HG03354 (cell line): ENCODE data around the gene MAIP1.

Experiments
- ATAC-seq: cut with Tn5 transposase; IDR thresholded peaks from one replicate; pipeline ENCODE4 v1.9.1; 2021; ENCODE audit warnings: mild to moderate bottlenecking; ENCODE audit not compliant: unreplicated experiment, poor library complexity, severe bottlenecking

Gene MAIP1

DNA sequence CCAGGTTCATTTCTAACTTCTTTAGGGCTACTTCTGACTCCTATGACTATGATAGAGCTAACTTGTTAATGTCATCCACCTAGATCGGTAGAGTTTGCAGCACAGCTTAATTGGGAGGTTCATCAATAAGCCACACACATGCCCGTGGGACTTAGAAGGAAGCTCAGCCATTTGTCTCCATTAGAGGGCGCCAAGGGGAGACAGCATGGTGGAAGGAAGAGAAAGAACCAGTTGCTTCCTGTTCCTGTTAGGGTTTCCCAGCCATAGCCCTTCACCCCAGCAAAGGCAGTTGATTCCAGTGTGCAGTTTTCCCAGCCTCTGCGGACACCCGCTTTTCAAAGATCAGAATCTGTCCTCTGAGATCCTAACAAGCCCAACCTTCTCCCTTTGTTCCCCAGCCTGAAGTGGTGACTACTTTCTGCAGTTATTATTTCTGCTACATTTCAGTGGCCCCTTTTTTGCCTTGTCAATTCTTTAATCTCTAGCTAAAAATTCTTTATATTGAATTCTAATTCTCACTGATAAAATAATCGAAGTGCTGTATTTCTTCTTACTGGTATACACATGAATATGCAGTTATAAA is 30.3 kb downstream of the MAIP1 start:
- peak; percentile 82 for ATAC-seq

DNA sequence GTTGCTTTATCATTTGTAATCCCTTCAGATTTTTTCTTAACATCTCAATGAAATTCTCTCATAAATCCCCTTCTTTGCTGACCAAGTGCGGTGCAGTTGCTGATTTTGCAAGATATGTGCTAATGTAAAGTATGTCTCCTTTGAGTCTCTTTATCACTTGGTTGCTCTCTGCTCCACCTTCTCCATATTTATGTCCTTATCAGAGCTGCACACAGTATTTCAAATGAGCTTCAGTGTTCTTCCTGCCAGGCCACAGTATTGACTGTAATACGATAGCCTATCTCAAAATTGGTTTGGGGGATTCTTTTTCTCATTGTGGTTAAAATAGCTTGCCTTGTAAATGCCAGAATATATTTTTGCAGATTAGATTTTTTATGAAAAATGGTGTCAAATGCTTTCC is 32.2 kb downstream of the MAIP1 start:
- no peak for ATAC-seq

DNA sequence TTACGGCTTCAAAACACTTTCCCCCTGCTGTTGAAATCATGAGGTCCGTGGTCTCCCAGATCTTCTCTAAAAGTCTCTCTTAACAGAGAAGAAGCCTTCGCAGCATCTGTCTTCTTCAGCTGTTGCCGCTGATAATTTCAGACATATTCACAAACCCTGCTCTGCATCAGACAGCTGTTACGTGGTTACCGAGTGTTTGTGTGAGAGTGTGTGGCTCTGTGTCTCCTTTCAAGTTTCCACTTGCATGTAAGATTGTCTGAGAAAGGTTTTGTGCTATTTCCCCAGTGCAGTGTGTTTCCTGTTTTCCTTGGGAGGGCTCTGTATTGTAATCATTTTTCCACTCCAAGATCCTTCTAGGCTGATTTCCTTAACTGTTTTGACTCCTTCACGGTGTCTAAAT is 32.8 kb downstream of the MAIP1 start:
- peak; percentile 67 for ATAC-seq

DNA sequence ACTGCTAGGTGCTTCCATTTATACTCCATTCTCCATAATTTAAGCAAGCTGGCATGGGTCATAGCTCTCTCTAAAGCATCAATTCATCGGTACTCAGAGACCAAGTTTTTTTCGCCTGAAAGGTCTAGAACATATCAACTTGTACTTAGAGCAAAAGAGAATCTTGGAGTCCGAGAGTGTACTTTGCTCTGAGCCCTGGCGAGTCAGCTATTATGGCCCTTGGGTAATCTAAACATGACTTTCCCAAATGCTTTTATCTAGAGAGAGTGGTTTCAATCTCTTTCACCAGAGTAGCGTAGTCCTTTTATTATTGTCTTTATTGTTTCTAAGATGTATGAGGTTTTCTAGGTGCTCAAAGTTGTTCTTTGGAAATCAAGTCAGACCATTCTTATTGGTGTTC is 34.4 kb downstream of the MAIP1 start:
- no peak for ATAC-seq

DNA sequence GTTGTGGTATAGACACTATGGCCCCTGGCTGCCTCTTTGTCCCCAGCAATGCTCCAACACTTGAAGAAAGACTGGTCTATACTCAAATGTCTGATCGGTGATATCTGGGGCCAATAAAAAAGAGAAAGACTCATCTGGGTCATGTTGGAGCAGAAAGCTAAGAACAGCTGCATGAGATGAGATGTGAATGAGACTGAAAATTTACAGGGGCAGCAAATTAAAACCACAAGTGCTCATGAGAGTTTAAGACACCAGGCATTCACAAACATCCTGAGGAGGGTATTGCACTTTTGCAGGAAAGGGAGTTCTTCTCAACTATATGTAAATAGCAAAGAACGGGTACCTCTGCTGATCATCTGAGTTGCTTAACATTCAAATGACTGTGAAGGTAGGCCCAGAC is 36.3 kb downstream of the MAIP1 start:
- ATAC-seq = no peak

DNA sequence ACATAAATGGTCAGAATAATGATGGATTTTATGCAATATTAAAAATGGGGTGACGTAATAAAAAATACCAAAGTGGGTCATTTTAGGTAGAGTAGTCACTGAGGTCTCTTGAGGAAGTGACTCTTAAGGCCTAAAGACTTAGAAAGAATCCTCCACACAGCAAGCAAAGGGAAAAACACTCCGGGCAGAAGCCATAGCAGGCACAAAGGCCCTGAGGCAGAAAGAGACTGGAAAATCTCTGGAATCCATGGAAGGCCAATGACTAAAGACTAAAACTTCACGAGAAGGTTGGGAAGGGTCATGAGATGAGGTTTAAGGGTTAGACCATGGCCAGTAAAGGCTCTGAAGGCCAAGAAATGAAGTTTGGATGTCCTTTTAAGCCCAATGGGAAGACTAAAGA is 36.9 kb downstream of the MAIP1 start:
- no peak for ATAC-seq

DNA sequence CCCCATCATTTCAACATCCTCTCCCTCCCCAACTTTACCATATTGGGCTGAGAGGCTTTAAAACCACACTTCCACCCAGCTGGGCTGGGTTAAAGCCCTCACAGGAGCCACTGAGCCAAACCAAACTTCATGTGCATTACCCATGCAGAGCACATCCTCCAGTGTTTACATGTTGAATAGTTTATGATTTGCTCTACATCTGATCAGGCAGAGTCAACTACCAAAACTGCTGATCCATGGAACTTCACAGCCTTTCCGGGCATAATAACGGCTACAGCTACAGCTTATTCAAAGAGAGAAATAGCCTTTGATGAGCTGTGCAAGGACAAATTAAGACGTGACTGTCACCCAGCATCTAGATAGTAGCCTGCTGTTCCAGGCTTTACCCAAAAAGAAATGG is 39.0 kb downstream of the MAIP1 start:
- ATAC-seq = no peak

DNA sequence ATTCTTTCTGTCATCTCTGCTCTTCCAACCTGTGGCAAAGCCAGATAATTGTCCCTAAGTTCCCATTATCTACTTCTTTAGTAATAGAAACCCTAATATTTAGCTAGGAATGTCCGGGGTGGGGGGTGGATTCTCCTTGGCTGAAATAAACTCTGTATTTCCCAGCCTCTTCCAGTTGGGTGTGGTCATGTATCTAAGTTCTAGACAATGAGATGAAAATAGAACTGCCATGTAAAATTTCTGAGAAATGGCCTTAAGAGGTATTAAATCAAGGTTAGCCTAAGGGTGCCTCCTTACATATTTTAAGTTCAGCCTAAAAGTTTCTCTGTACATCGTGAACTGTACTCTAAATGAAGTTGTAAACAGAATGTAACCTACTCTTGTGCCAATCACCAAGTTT is 39.5 kb downstream of the MAIP1 start:
- no peak for ATAC-seq

DNA sequence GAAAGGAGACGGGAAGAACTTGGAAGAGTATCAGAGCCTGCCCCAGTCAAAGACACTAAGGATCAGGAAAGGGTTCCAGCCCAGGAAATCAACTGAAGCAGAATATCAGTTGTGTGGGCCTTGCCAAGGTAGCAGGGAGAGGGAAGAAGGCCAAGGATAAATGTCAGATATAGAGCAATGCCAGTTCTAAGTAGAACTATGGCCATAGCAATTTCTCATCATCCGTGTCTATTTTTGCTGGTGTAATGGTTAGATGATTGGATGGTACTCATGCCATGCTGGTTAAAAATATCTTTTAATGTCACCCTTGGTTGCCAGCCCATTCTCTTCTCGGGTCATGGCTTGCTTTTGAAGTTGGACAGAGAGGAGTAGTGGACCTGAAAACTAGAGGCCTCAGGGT is 41.9 kb downstream of the MAIP1 start:
- no peak for ATAC-seq

DNA sequence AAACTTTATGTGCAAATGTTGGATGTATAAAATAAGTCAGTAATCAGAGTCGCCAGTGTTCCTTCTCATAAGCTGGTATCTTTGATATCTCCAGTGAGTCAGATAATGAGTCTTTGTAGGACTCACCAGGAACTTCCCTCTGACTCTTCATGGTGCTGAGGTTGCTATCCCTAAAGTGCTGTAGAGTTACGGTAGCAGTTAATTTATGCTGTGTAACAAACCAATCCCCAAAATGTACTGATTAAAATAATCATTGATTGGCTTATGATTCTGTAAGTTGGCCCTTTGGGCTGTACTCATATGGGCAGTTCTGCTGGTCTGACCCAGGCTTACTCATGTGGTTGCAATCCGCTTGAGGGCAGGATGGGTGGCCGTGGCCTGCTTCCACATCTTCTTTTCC is 43.8 kb downstream of the MAIP1 start:
- ATAC-seq = no peak

DNA sequence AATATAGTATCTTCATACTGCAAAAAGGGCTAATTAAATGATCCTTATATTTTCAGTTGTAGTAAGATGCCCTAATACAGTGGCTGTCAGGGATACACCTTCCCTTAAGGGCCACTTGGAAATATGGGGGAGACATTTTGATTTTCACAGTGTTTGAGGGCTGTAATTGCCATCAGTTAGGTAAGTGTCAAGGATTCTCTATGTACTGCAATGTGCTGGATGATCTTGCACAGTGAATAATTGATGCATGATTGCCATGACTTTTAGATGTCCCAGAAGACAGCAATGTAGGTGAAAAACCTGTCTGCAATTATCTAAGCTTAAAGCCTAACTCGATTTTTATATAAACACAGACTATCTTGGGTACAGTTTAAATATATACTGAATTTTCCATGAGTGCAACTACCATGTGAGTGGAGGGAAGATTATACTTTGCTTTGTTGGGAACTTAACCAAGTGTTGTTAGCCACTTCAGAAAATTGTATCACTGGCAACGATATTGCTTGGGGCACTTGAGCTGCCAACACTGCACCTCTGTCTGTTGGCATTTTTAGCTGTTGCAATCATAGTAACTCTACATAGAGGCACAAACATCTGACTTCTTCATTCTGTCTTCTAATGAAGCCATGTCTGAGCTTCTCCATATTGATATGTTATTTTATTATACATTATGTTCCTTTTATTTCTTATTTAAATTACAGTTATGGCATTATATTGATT is 45.2 kb downstream of the MAIP1 start:
- ATAC-seq = no peak

DNA sequence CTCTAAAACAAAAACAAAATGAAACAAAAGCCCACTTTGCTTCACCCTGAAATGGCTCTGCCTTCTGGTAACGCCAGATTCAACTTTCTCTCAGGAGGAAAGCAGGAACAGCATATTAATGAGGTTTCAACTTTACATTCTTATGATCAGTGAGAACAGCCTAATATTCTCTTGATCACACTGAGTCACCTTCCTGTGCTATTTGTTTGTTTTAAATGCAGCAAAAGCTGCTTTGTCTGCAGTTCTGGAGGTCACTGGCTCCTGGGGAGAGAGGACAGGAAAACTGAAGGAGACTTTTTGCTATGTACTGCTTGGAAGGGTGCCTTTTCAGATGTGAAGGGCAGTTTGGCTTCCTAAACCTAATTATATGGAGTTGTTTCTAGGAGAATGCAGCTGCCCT is 48.1 kb downstream of the MAIP1 start:
- no peak for ATAC-seq

DNA sequence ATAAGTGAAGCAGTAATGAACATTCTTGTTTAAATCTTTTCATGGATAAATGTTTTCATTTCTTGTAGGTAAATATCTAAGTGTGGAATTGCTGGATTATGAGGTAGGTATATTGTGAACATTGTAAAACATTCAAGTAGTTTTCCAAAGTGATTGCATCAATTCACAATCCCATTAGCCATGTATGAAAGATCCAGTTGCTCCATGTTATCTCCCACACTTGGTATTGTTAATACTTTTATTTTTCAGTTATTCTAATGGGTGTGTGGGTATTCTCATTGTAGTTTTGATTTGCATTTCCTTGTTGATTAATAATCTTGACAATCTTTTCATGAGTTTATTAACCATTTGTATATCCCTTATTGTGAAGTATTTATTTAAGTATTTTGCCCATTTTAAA is 50.3 kb downstream of the MAIP1 start:
- no peak for ATAC-seq

DNA sequence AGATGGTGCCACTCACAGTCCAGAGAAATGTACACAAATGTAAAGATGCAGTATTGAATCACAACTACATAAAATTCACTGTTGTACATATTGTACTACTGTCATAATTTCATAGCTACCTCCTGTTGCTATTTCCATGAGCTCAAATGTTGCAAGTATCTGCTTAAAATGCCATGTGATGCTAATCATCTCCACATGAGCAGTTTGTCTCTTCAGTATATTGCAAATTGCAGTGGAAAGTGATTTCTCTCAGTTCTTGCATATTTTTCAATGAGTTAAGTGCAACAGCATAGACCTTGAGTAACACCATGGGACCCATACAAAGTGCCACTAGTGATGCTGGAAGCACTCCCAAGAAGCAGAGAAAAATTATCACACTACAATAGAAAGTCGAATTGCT is 51.9 kb downstream of the MAIP1 start:
- ATAC-seq = no peak

DNA sequence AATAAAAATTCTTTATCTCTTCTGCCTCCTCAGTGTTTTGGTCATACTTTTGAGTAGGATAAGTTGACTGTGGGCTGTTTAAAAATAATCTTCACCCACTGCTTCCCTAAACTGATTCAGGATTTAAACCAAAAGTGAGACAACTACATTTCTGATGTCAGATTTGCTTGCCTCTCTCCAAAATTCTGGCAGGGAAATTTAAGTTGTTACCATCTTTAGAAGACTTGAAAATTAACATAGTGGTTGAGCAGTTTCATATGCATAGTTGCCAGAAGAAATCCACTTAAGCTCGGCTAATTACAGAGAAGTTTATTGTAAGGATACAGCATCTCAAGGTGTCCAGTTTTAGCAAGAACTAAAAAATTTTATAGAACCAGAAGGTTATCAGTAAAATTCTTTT is 57.0 kb downstream of the MAIP1 start:
- no peak for ATAC-seq
